Mesodermal cell (in vitro differentiated cells): ENCODE data around the gene RBMS3.
"Not testable (repeated sequence)": the region's sequence is repeated elsewhere in the genome, so short reads cannot be mapped to it uniquely, and the experiment has no call there.

Experiments
- H3K27ac ChIP-seq: 2 replicates; pipeline ENCODE4 v1.7.0; 2013; ENCODE audit warnings: mild to moderate bottlenecking, low read depth, low read length, moderate library complexity; ENCODE audit not compliant: severe bottlenecking
- H3K36me3 ChIP-seq: 2 replicates; pipeline ENCODE4 v1.7.1; 2013; ENCODE audit warnings: mild to moderate bottlenecking, low read length, moderate library complexity; ENCODE audit not compliant: control insufficient read depth, insufficient read depth
- H3K4me1 ChIP-seq: one replicate; pipeline ENCODE4 v1.7.1; 2013; ENCODE audit warnings: mild to moderate bottlenecking, low read length; ENCODE audit not compliant: insufficient read depth, control insufficient read depth, poor library complexity, severe bottlenecking
- H3K4me3 ChIP-seq: 2 replicates; pipeline ENCODE4 v1.7.0; 2013; ENCODE audit warnings: low read length, control low read depth, mild to moderate bottlenecking; ENCODE audit not compliant: insufficient read depth, poor library complexity, severe bottlenecking; ENCODE audit errors: extremely low read depth
- H3K9me3 ChIP-seq: 2 replicates; pipeline ENCODE4 v1.7.1; 2013; ENCODE audit warnings: mild to moderate bottlenecking, low read length, moderate library complexity; ENCODE audit not compliant: control insufficient read depth
- WGBS, 2 experiments: methylation state at CpG; one replicate each; pipeline ENCODE4 v1.1.5; 2013; ENCODE audit warnings: missing lambda C conversion rate in 2 of 2; ENCODE audit not compliant: insufficient coverage in 2 of 2; 5-methylcytosine and 5-hydroxymethylcytosine counted together

Gene RBMS3

GRCh38 chr3:29670476-29670875 lies 389.6 kb downstream of the RBMS3 start:
- H3K27ac ChIP-seq, H3K4me3 ChIP-seq, H3K9me3 ChIP-seq, H3K4me1 ChIP-seq: not testable (repeated sequence)
- WGBS, 2 experiments, result 86 to 92% methylated on average over 6 to 7 of the region's 7 CpGs
- peaks cover 15% of the 10 kb centered on the region for H3K36me3 ChIP-seq

DNA sequence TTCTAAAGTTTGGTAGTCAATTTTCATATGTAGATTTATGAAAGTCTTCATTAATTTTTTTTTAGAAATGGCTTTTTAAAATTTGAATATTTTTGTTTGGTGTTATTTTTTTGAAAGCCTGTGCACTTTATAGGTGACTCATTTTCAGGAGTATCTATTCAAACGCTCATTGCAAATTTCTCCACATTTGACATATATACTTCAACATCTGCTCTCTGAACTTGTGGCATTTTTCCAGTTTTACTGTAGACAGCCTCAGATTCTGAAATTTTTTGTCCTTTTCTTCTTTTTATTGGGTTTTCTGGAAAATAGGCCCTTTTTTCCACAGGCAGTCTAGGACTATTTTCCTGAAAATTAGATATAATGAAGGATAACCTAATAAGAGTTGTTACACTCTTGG lies 396.6 kb downstream of the RBMS3 start:
- no peaks in the 10 kb centered on the region for H3K36me3 ChIP-seq
- H3K27ac ChIP-seq, result no peak overlapping the region
- peaks cover 3% of the 10 kb centered on the region for H3K4me1 ChIP-seq
- WGBS, 2 experiments, result no CpG with 5 or more reads among the region's 1 CpG
- no peaks in the 10 kb centered on the region for H3K9me3 ChIP-seq
- H3K4me3 ChIP-seq, result no peak overlapping the region

DNA sequence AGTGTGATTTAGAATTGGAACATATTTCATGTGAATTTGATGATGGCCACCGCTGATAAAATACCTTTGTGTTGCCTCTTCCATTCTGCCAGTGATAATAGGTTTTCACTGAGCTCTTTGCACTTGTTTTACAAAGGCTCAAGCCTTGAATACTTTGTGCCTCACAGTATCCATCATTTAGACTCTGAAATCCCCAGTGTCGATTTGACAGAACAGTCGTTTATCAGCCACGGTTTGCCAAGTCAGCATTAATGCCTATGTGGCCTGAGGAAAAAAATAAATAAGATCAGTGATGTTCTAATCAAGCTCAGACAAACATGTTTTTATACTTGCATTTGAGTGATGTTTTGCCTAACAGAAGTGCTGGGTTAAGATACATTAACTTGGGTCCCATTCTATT lies 399.1 kb downstream of the RBMS3 start:
- H3K36me3 ChIP-seq, result no peaks in the 10 kb centered on the region
- no peak overlapping the region for H3K4me3 ChIP-seq
- no peak overlapping the region for H3K27ac ChIP-seq
- 100% methylated on average over 1 of the region's 4 CpGs for WGBS, 2 experiments
- H3K9me3 ChIP-seq, result no peaks in the 10 kb centered on the region
- peaks cover 14% of the 10 kb centered on the region for H3K4me1 ChIP-seq

DNA sequence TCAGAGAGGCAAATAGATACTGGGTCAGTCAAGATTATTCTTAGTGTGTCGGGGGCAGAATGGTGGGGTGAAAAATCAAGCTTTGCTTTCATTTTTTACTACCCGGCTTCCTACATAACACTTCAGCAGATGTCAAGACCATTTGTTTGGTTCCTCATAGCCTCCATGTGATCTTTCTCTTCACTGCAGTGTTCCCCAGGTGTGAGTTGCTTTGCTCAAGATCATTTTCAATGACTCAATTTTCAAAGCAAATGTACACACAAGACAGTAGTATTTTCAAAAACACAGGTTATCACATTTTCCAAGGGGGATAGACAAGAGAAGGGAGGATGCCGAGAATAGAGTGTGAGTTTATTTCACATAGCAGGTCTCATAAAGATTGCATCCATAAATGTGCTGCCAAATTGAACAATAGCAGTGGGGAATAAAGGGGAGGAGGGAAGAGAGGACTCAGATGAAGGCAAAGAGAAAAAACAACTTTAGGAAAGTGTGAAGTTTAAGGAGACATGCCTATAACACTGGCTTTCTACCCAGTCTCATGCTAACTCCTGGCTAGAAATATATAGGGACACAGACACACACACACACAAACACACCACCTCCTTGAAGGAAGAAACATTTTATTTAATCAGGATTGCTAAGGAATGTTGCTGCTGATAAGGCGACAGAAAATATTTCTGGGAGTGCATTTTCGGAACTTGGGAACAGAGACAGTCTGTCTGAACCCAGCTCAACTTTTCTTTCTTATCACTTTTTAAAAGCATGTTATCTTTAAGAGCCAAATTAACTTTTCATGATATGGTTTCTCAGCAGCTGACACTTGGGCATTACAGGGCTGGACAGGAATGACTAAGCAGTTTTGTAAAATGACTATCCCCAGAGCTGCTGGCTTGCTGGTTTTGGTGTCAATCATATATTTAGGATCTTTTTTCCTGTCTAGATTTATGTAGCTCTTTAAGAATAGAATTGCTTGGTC lies 402.4 kb downstream of the RBMS3 start:
- H3K27ac ChIP-seq, result peak overlapping the region; percentile 90
- H3K4me1 ChIP-seq, result peaks cover 35% of the 10 kb centered on the region
- no peaks in the 10 kb centered on the region for H3K9me3 ChIP-seq
- no peak overlapping the region for H3K4me3 ChIP-seq
- peaks cover 9% of the 10 kb centered on the region for H3K36me3 ChIP-seq
- WGBS, 2 experiments, result 86% methylated on average over 1 of the region's 5 CpGs; no CpG with 5 or more reads in 1 of the 2 experiments

DNA sequence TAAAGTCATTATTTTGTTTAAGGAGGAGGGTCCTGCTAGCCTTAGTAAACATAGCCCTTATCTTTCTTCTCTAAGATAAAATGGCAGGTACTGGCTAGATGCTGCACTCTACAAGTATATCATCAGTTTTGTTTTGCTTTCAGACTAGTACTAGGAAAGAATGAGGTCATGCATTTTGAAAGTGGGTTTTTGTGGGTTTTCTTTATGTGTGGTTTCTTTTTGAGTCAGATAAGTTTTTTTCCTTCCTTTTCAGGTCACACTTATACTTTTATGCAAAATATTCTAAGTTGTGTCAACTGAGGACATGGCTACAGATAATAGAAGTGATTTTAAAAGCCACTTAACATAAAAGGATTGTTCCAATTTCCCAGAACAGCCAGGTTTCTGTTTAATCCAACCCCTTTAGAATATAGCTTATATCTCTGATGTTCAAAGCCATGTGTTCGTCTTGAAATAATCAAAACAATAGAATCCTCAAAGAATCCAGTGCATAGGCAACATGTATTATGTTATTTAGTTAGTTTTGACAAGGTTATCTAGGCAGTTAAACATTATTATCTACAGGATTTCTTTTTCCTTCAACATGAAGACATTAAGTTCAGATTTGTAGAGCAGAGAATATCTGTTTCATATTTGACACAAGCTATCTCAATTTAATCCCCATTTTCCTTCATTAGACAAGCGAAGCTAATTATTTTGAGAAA lies 406.2 kb downstream of the RBMS3 start:
- Histone ChIP-seq H3K9me3 (no peaks in the 10 kb centered on the region), H3K27ac (peak overlapping the region; percentile 75), H3K4me3 (no peak overlapping the region), H3K4me1 (peaks cover 35% of the 10 kb centered on the region), H3K36me3 (peaks cover 12% of the 10 kb centered on the region)
- no CpG with 5 or more reads among the region's 2 CpGs for WGBS, 2 experiments

DNA sequence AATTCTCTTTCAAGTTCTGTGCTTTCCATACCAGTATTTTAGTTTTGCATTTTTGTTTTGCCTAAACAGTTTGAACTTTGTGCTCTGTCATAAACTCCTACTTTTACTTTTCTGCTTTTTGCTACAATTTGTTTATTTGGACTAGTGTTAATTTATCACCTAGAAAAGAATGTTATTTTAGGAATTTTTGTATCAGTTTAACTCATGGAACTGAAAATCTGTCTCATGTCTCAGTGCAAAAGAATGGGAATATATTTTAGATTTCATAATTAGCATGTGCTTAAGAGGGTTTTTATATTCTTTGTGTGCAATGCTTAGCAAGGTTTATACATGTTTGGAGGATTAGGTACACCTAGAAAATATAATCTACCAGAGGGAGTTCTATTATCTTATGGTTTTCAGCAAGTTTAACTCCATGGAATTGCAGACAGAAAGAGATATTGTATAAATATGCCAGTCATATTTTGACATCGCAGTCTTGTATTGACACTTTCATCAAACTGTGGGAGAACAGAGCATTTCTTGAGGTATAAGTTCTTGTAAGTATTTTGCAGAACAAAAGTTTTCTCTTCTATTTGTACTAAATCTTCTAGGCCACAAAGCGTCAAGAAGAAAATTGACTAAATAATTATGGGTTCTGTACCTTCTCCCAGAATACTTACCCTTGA lies 409.9 kb downstream of the RBMS3 start:
- no peaks in the 10 kb centered on the region for H3K9me3 ChIP-seq
- peaks cover 53% of the 10 kb centered on the region for H3K4me1 ChIP-seq
- H3K4me3 ChIP-seq, result no peak overlapping the region
- H3K36me3 ChIP-seq, result peaks cover 7% of the 10 kb centered on the region
- no peak overlapping the region for H3K27ac ChIP-seq
- 100% methylated on average over 1 of the region's 2 CpGs; no CpG with 5 or more reads in 1 of the 2 experiments for WGBS, 2 experiments

GRCh38 chr3:29693863-29694262 lies 413.0 kb downstream of the RBMS3 start:
- no peak overlapping the region for H3K4me3 ChIP-seq
- WGBS, 2 experiments, result 0% methylated on average over 1 of the region's 1 CpG; no CpG with 5 or more reads in 1 of the 2 experiments
- peaks cover 39% of the 10 kb centered on the region for H3K4me1 ChIP-seq
- H3K9me3 ChIP-seq, result no peaks in the 10 kb centered on the region
- peak overlapping the region; percentile 99 for H3K27ac ChIP-seq
- peaks cover 14% of the 10 kb centered on the region for H3K36me3 ChIP-seq

- WGBS, 2 experiments, result 40% methylated on average over 1 of the region's 2 CpGs; no CpG with 5 or more reads in 1 of the 2 experiments
- peak overlapping the region; percentile 99 for H3K27ac ChIP-seq
- H3K36me3 ChIP-seq, result peaks cover 19% of the 10 kb centered on the region
- no peak overlapping the region for H3K4me3 ChIP-seq
- peaks cover 39% of the 10 kb centered on the region for H3K4me1 ChIP-seq
- no peaks in the 10 kb centered on the region for H3K9me3 ChIP-seq
Observed at GRCh38 chr3:29694331-29694730, 413.5 kb downstream of the RBMS3 start.

- Histone ChIP-seq H3K9me3 (no peaks in the 10 kb centered on the region), H3K27ac (peak overlapping the region; percentile 99), H3K4me3 (no peak overlapping the region), H3K36me3 (peaks cover 22% of the 10 kb centered on the region), H3K4me1 (peaks cover 39% of the 10 kb centered on the region)
- WGBS, 2 experiments, result no CpG with 5 or more reads among the region's 1 CpG
Observed at GRCh38 chr3:29694783-29695182, 413.9 kb downstream of the RBMS3 start.

DNA sequence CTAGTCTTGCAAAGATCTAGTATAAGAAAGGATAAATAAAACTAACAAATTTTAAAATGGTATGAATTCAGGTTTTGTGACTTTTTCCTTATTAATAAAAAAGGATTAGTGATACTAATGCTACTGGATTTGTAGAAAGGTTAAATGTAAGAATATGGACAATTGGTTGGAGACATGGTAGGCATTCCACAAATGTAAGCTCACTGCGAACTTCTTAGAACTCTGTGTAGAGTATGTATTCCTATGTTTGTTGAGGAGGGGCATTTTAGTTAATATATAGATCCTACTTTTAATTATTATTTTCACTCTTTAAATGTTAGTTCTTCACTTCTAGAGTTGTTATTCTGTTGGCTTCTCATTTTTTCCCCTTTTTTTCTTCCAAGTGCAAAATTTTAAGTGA lies 414.3 kb downstream of the RBMS3 start:
- Histone ChIP-seq H3K9me3 (no peaks in the 10 kb centered on the region), H3K27ac (peak overlapping the region; percentile 99), H3K4me3 (no peak overlapping the region), H3K4me1 (peaks cover 39% of the 10 kb centered on the region), H3K36me3 (peaks cover 25% of the 10 kb centered on the region)
- WGBS, 2 experiments, result 57% methylated on average over 1 of the region's 1 CpG; no CpG with 5 or more reads in 1 of the 2 experiments
